MCF 10A (cell line): ENCODE data around the gene SUPT20HL1. TPM values are rescaled to one million over a fixed set of nuclear protein-coding genes. Genes with fewer than 3 reads are reported as not detected.
"Not testable (repeated sequence)": the region's sequence is repeated elsewhere in the genome, so short reads cannot be mapped to it uniquely, and the experiment has no call there.

ENCODE experiments used
- BruUV-seq: library from RNA; stranded (reverse); fragments of 400-500 nt; replicated peaks from 2 replicates; lab custom pipeline; 2021; lab: Mats Ljungman, UMichigan
- CTCF ChIA-PET: fragments of 300-600 bp; sonication (Branson Sonifier 250); formaldehyde crosslinking; extraction: SDS; loops from one replicate; lab custom pipeline; 2021; ENCODE audit warnings: antibody characterized with exemption, inconsistent platforms; lab: Yijun Ruan, JAX
- POLR2A ChIA-PET: fragments of 300-600, 350-650 bp; sonication (Branson Sonifier 250); formaldehyde crosslinking; extraction: SDS; loops from one replicate; lab custom pipeline; 2020; ENCODE audit warnings: antibody characterized with exemption, inconsistent platforms; lab: Yijun Ruan, JAX
- DNase-seq: peaks from one replicate; pipeline ENCODE4 v3.0.0-alpha.2; 2018; ENCODE audit not compliant: unreplicated experiment
- H3K27ac Mint-ChIP-seq: one replicate; pipeline ENCODE4 v1.8.0; 2022; ENCODE audit warnings: mild to moderate bottlenecking, low read depth, mixed read lengths; ENCODE audit not compliant: unreplicated experiment
- H3K27me3 Mint-ChIP-seq: one replicate; pipeline ENCODE4 v1.8.0; 2022; ENCODE audit warnings: mixed read lengths; ENCODE audit not compliant: insufficient read depth, unreplicated experiment
- H3K36me3 Mint-ChIP-seq: one replicate; pipeline ENCODE4 v1.8.0; 2022; ENCODE audit warnings: mild to moderate bottlenecking, moderate library complexity, mixed read lengths; ENCODE audit not compliant: insufficient read depth, unreplicated experiment
- H3K4me1 Mint-ChIP-seq: one replicate; pipeline ENCODE4 v1.8.0; 2022; ENCODE audit warnings: mixed read lengths; ENCODE audit not compliant: insufficient read depth, unreplicated experiment
- H3K4me3 Mint-ChIP-seq: one replicate; pipeline ENCODE4 v1.8.0; 2022; ENCODE audit warnings: mild to moderate bottlenecking, moderate library complexity, mixed read lengths; ENCODE audit not compliant: unreplicated experiment
- H3K9me3 Mint-ChIP-seq: one replicate; pipeline ENCODE4 v1.8.0; 2022; ENCODE audit warnings: mixed read lengths; ENCODE audit not compliant: unreplicated experiment
- CTCF ChIP-seq: fragments of 200-600 bp; IDR thresholded peaks from one replicate; pipeline ENCODE4 v1.8.0; 2022; ENCODE audit warnings: antibody characterized with exemption, mild to moderate bottlenecking; ENCODE audit not compliant: unreplicated experiment
- intact Hi-C: fragments of 100-400 bp; cut with micrococcal nuclease; formaldehyde crosslinking; loops from 2 replicates; pipeline ENCODE4 v1.14.1; 2022
- total RNA-seq: library from RNA; stranded (reverse); gene quantifications from 2 replicates; pipeline ENCODE4 v1.2.3, GENCODE V29; 2022

The SUPT20HL1 gene
- total RNA-seq, 1 experiment from 2014 or later: not detected

GRCh38 chrX:24347881-24348280 is 12.6 kb upstream of the SUPT20HL1 start:
- CTCF ChIA-PET: interaction anchor here (0.6 to 0.9 kb wide), 4 partner anchors 26 to 1923 kb away, joined by 3 read pairs; no protein-coding TSS in a partner anchor
- Mint-ChIP-seq H3K27me3 (peaks cover 62% of the 10 kb centered on the region), H3K36me3 (no peaks in the 10 kb centered on the region), H3K9me3 (no peaks in the 10 kb centered on the region), H3K4me3 (no peak overlapping the region), H3K27ac (no peak overlapping the region), H3K4me1 (no peaks in the 10 kb centered on the region)
- DNase-seq: no peak
- BruUV-seq: no TSS peak
- POLR2A ChIA-PET: no interaction called here
- TF ChIP-seq CTCF: no peak
- intact Hi-C loops: no loop called here

GRCh38 chrX:24350217-24350616 is 10.2 kb upstream of the SUPT20HL1 start:
- Mint-ChIP-seq H3K36me3 (no peaks in the 10 kb centered on the region), H3K27me3 (peaks cover 39% of the 10 kb centered on the region), H3K27ac (no peak overlapping the region), H3K4me3 (no peak overlapping the region), H3K4me1 (no peaks in the 10 kb centered on the region), H3K9me3 (no peaks in the 10 kb centered on the region)
- BruUV-seq: no TSS peak
- intact Hi-C loops: no loop called here
- ChIA-PET POLR2A (no interaction called here), CTCF (interaction anchor here (0.7 kb wide), 1 partner anchor 8 kb away, joined by 4 read pairs; no protein-coding TSS in a partner anchor)
- no peak for DNase-seq
- TF ChIP-seq CTCF: no peak

- Mint-ChIP-seq H3K4me1 (no peaks in the 10 kb centered on the region), H3K9me3 (no peaks in the 10 kb centered on the region), H3K27me3 (peaks cover 32% of the 10 kb centered on the region)
Observed at GRCh38 chrX:24355095-24355494, 5.3 kb upstream of the SUPT20HL1 start.

GRCh38 chrX:24357106-24357505 is 3.3 kb upstream of the SUPT20HL1 start:
- intact Hi-C loops: no loop called here
- Mint-ChIP-seq H3K27me3 (peaks cover 36% of the 10 kb centered on the region), H3K36me3 (no peaks in the 10 kb centered on the region), H3K9me3 (no peaks in the 10 kb centered on the region), H3K4me3 (no peak overlapping the region), H3K27ac (no peak overlapping the region), H3K4me1 (no peaks in the 10 kb centered on the region)
- no peak for TF ChIP-seq CTCF
- ChIA-PET POLR2A (interaction anchor here (0.7 kb wide), 1 partner anchor 27 kb away, joined by 3 read pairs; no protein-coding TSS in a partner anchor), CTCF (interaction anchor here (0.6 to 1.6 kb wide), 3 partner anchors 13 to 710 kb away, joined by 3 to 5 read pairs (median 3); no protein-coding TSS in a partner anchor)
- DNase-seq: no peak
- no TSS peak for BruUV-seq

More at GRCh38 chrX:24355095-24355494, 5.3 kb upstream of the SUPT20HL1 start:
- no peak for TF ChIP-seq CTCF
- DNase-seq: no peak
- Mint-ChIP-seq H3K27ac (no peak overlapping the region), H3K4me3 (no peak overlapping the region), H3K36me3 (no peaks in the 10 kb centered on the region)
- ChIA-PET CTCF (interaction anchor here (0.6 to 1.5 kb wide), 4 partner anchors 13 to 95 kb away, joined by 3 to 6 read pairs (median 4); no protein-coding TSS in a partner anchor), POLR2A (no interaction called here)
- no TSS peak for BruUV-seq
- intact Hi-C loops: no loop called here

GRCh38 chrX:24362089-24362745 is 1.8 kb downstream of the SUPT20HL1 start:
- POLR2A ChIA-PET, BruUV-seq, CTCF ChIA-PET, intact Hi-C loops, H3K9me3 Mint-ChIP-seq, H3K4me1 Mint-ChIP-seq, H3K36me3 Mint-ChIP-seq, DNase-seq, H3K27ac Mint-ChIP-seq, H3K4me3 Mint-ChIP-seq: not testable (repeated sequence)
- H3K27me3 Mint-ChIP-seq: peaks cover 67% of the 10 kb centered on the region

GRCh38 chrX:24363432-24364181 is 3.2 kb downstream of the SUPT20HL1 start:
- CTCF ChIA-PET: interaction anchor here (0.7 kb wide), 2 partner anchors 11 to 160 kb away, joined by 3 to 6 read pairs; no protein-coding TSS in a partner anchor
- H3K36me3 Mint-ChIP-seq, DNase-seq, POLR2A ChIA-PET, BruUV-seq, intact Hi-C loops, H3K9me3 Mint-ChIP-seq, H3K4me1 Mint-ChIP-seq, H3K27ac Mint-ChIP-seq, H3K4me3 Mint-ChIP-seq: not testable (repeated sequence)
- peaks cover 72% of the 10 kb centered on the region for H3K27me3 Mint-ChIP-seq
